Dedifferentiated amniotic fluid mesenchymal stem cell (primary cell): ENCODE measurements around the gene SLC25A24.

Experiments
- DNase-seq: peaks from one replicate; pipeline ENCODE4 v3.0.0-alpha.2; 2016; ENCODE audit errors: extremely low spot score

Gene SLC25A24

DNA sequence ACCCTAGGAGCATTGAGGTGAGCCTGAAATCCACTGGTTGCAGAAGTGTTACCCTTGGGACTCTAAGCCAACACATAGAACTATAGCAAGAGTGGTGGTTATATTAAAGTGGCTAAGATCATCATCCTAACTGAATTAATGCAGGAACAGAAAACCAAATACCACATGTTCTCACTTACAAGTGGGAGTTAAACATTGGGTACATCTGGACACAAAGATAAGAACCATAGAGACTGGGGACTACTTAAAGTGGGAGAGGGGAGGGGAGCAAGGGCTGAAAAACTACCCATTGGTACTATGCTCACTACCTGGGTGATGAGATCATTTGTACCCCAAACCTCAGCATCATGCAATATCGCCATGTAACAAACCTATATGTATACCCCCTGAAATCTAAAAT is 100.0 kb downstream of the SLC25A24 start:
- no peak for DNase-seq

DNA sequence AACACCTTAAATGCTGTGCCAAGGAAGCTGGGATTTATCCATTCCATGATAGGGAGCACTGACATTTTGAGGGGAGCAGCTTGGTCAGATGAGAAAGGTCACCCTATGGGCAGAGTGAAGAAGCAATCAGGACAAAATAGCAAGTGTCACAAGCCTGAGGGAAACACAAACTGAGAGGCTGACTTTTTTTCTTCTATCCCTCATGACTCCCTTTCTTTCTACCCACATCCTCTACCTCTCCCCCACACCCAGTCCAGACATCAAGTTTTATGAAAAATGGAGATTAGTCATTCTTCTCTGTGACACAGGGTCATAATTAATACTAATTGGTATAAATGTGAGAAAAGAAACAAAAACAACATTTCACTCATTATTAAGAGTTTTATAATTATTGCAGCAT is 103.1 kb downstream of the SLC25A24 start:
- DNase-seq: no peak

DNA sequence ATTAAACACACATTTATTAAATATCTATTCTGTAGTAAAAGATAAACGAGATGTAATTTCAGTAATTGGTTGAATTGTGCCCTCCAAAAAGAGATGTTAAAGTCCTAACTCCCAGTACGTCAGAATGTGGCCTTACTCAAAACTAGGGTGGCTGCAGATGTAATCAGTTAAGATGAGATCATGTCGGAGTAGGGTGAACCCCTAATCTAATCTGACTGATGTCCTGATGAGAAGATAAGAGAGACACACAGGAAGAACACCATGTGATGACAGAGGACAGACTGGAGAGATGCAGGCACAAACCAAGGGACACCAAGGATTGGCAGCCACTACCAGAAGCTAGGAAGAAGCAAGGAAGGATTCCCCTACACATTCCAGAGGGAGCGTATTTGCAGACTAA is 104.1 kb downstream of the SLC25A24 start:
- DNase-seq: no peak

DNA sequence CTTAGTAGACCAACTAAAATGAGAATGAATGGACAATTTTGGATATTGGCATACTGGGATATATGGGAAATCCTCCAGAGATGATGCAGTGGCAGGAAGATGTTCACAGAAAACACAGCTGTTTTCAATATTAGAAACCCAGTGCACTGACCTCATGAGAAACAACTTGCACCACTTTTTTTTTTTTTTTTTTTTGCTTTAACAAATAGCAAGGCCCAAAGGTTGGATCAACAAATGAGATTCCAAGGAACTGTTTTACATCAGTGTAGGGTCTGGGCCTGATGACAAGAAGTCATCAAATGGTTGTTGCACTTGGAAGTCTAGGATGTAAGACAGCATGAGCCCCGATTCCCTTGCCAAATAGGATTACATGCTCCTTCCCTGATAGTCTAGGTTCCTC is 110.7 kb downstream of the SLC25A24 start:
- no peak for DNase-seq

DNA sequence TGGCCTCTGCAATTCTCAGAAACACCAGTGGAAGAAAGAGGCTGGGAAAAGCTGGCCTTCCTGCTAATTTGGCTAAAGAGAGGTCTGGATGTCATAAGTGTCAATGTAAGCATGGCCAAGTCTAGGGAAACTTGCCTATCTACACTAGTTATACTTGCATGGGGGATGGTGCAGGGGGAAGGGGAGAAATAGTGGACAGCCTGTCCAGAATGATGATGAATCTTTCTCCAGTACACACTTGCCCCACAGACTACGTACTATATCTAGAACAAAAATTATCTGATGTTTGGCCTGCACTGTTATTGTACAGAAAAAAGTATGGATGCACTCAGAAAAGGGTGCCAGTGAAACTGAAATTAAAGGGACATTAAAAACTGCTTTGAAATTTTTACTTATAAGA is 114.5 kb downstream of the SLC25A24 start:
- no peak for DNase-seq

DNA sequence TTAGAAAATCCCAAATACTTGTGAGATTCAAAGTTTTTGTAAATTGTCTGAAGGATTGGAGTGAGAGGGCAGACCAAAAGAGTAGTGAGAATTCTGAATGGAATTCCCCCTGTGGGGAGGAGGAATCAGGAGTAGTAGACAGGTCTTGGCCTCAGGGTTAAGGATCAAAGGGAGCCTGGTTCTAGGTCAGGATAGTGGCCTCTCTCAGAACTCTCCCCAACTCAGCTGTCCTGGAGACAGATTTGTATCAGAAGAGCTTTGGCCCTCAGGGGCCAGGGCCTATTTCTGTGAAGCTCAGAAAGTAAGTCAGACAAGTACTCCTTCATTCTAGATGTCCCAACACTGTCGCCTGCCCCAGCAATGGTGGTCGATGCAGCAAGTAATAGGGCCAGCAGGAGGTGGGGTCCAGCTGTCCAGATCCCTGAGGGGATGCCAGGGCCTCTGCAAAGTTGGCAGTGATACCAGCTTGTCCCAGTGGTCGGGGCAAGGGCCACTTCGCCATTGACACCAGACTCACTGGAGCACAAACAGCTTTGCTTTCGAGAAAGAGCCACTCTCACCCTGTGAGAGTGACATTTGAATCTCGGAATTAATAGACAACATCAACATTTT is 115.2 kb downstream of the SLC25A24 start:
- no peak for DNase-seq
